IPS-18c (cell line): ENCODE data around the gene PREX1.
"Not testable (repeated sequence)": the region's sequence is repeated elsewhere in the genome, so short reads cannot be mapped to it uniquely, and the experiment has no call there.

Experiments
- H3K4me3 ChIP-seq: 2 replicates; pipeline ENCODE4 v1.7.0; 2013; ENCODE audit warnings: low read depth, mild to moderate bottlenecking, low read length, moderate library complexity; ENCODE audit not compliant: insufficient read depth
- H3K9me3 ChIP-seq: one replicate; pipeline ENCODE4 v1.6.1; 2013; ENCODE audit warnings: mild to moderate bottlenecking, low read length, moderate library complexity; ENCODE audit not compliant: control insufficient read depth, insufficient read depth

PREX1 gene

GRCh38 chr20:48606841-48607543, 220.8 kb downstream of the PREX1 start:
- no peak overlapping the region for H3K4me3 ChIP-seq
- H3K9me3 ChIP-seq = no peaks in the 10 kb centered on the region

- no peak overlapping the region for H3K4me3 ChIP-seq
- no peaks in the 10 kb centered on the region for H3K9me3 ChIP-seq
Measured at GRCh38 chr20:48606172-48606840, 221.5 kb downstream of the PREX1 start.

GRCh38 chr20:48605364-48606171, 222.2 kb downstream of the PREX1 start:
- Histone ChIP-seq H3K9me3 (no peaks in the 10 kb centered on the region), H3K4me3 (no peak overlapping the region)

GRCh38 chr20:48604936-48605335, 222.9 kb downstream of the PREX1 start:
- Histone ChIP-seq H3K4me3 (no peak overlapping the region), H3K9me3 (no peaks in the 10 kb centered on the region)

- Histone ChIP-seq H3K4me3 (no peak overlapping the region), H3K9me3 (no peaks in the 10 kb centered on the region)
Measured at GRCh38 chr20:48604426-48604825, 223.4 kb downstream of the PREX1 start.

GRCh38 chr20:48603819-48604405, 223.9 kb downstream of the PREX1 start:
- Histone ChIP-seq H3K9me3 (no peaks in the 10 kb centered on the region), H3K4me3 (no peak overlapping the region)

- H3K4me3 ChIP-seq = no peak overlapping the region
- H3K9me3 ChIP-seq = no peaks in the 10 kb centered on the region
Measured at GRCh38 chr20:48603116-48603818, 224.5 kb downstream of the PREX1 start.

GRCh38 chr20:48601798-48602197, 226.0 kb downstream of the PREX1 start:
- no peaks in the 10 kb centered on the region for H3K9me3 ChIP-seq
- H3K4me3 ChIP-seq = no peak overlapping the region

GRCh38 chr20:48600470-48600945, 227.3 kb downstream of the PREX1 start:
- peaks cover 2% of the 10 kb centered on the region for H3K9me3 ChIP-seq
- H3K4me3 ChIP-seq = no peak overlapping the region

GRCh38 chr20:48599748-48600469, 227.9 kb downstream of the PREX1 start:
- Histone ChIP-seq H3K4me3 (no peak overlapping the region), H3K9me3 (peaks cover 2% of the 10 kb centered on the region)

GRCh38 chr20:48599106-48599747, 228.6 kb downstream of the PREX1 start:
- peaks cover 2% of the 10 kb centered on the region for H3K9me3 ChIP-seq
- H3K4me3 ChIP-seq = no peak overlapping the region

- H3K9me3 ChIP-seq, H3K4me3 ChIP-seq: not testable (repeated sequence)
Measured at GRCh38 chr20:48598303-48598941, 229.4 kb downstream of the PREX1 start.

GRCh38 chr20:48597521-48598302, 230.1 kb downstream of the PREX1 start:
- H3K9me3 ChIP-seq = peaks cover 2% of the 10 kb centered on the region
- H3K4me3 ChIP-seq = no peak overlapping the region

GRCh38 chr20:48596334-48596898, 231.4 kb downstream of the PREX1 start:
- peaks cover 2% of the 10 kb centered on the region for H3K9me3 ChIP-seq

More at GRCh38 chr20:48596334-48596898, 231.4 kb downstream of the PREX1 start:
- no peak overlapping the region for H3K4me3 ChIP-seq
